Endodermal cell (in vitro differentiated cells): ENCODE results near the gene RUFY2. TPM values are rescaled to one million over a fixed set of nuclear protein-coding genes. Genes with fewer than 3 reads are reported as not detected.
A peak's percentile ranks its signal among the peaks of the same experiment; 100 is the strongest.
"Not testable (repeated sequence)": the region's sequence is repeated elsewhere in the genome, so short reads cannot be mapped to it uniquely, and the experiment has no call there.

Source experiments
- DNase-seq: peaks from one replicate; pipeline ENCODE4 v3.0.0-alpha.2; 2017
- H3K27ac ChIP-seq: 2 replicates; pipeline ENCODE4 v1.5.1; 2013; ENCODE audit warnings: mild to moderate bottlenecking, low read depth, low read length, moderate library complexity
- H3K27me3 ChIP-seq: 2 replicates; pipeline ENCODE4 v1.6.1; 2013; ENCODE audit warnings: mild to moderate bottlenecking, low read length, moderate library complexity; ENCODE audit not compliant: insufficient read depth, control insufficient read depth, poor library complexity, severe bottlenecking
- H3K36me3 ChIP-seq: 2 replicates; pipeline ENCODE4 v1.7.0; 2013; ENCODE audit warnings: mild to moderate bottlenecking, low read length, moderate library complexity; ENCODE audit not compliant: control insufficient read depth, insufficient read depth
- H3K4me1 ChIP-seq: one replicate; pipeline ENCODE4 v1.7.0; 2013; ENCODE audit warnings: low read length; ENCODE audit not compliant: control insufficient read depth, insufficient read depth
- H3K4me3 ChIP-seq: 2 replicates; pipeline ENCODE4 v1.5.1; 2013; ENCODE audit warnings: mild to moderate bottlenecking, low read length, moderate library complexity
- H3K9ac ChIP-seq: 2 replicates; pipeline ENCODE4 v1.6.1; 2013; ENCODE audit warnings: mild to moderate bottlenecking, low read length, moderate library complexity; ENCODE audit not compliant: poor library complexity, severe bottlenecking; ENCODE audit errors: extremely low read depth
- H3K9me3 ChIP-seq: 2 replicates; pipeline ENCODE4 v1.6.1; 2013; ENCODE audit warnings: mild to moderate bottlenecking, low read length, moderate library complexity; ENCODE audit not compliant: control insufficient read depth
- H3K27ac Mint-ChIP-seq: 2 replicates; pipeline ENCODE4 v1.8.0; 2020; ENCODE audit warnings: mixed read lengths
- H3K27me3 Mint-ChIP-seq: 2 replicates; pipeline ENCODE4 v1.8.0; 2021; ENCODE audit warnings: mild to moderate bottlenecking, mixed read lengths; ENCODE audit not compliant: insufficient read depth
- H3K36me3 Mint-ChIP-seq: 2 replicates; pipeline ENCODE4 v1.8.0; 2020; ENCODE audit warnings: low read depth, mixed read lengths
- H3K4me1 Mint-ChIP-seq: 2 replicates; pipeline ENCODE4 v1.8.0; 2020; ENCODE audit warnings: mixed read lengths
- H3K4me3 Mint-ChIP-seq: 2 replicates; pipeline ENCODE4 v1.8.0; 2020; ENCODE audit warnings: mild to moderate bottlenecking, moderate library complexity, mixed read lengths
- H3K9me3 Mint-ChIP-seq: 2 replicates; pipeline ENCODE4 v1.8.0; 2020; ENCODE audit warnings: mild to moderate bottlenecking, mixed read lengths
- CTCF ChIP-seq: fragments of 200-600 bp; sonication (generic); conservative IDR thresholded peaks from 2 replicates; pipeline ENCODE4 v1.5.0; 2021; ENCODE audit warnings: antibody characterized with exemption, mild to moderate bottlenecking
- WGBS, 2 experiments: methylation state at CpG; one replicate each; pipeline versions ENCODE4 v1.1.5 to v1.1.7; 2013; ENCODE audit warnings: missing lambda C conversion rate in 2 of 2, mixed read lengths in 1 of 2; ENCODE audit not compliant: insufficient coverage in 1 of 2, insufficient read length in 1 of 2; 5-methylcytosine and 5-hydroxymethylcytosine counted together
- total RNA-seq, 2 donors: library from RNA; stranded (reverse); fragmentation: NEBNext Ultra II Directional in 1 of 2; extraction: Animal tissue kit (Norgen Biotek cat#: 25700) in 1 of 2; gene quantifications; 2 replicates in 1 of 2; 3 replicates in 1 of 2; pipeline ENCODE4 v1.2.1, GENCODE V29; 2021

RUFY2 gene
- total RNA-seq, 2 donors from 2014 or later: 21.1 to 26.9 TPM

- no peaks in the 10 kb centered on the region for H3K9me3 Mint-ChIP-seq
- Histone ChIP-seq H3K4me3 (peak overlapping the region; percentile 100), H3K9me3 (no peaks in the 10 kb centered on the region), H3K27ac (peak overlapping the region; percentile 98), H3K4me1 (no peaks in the 10 kb centered on the region), H3K9ac (peak overlapping the region; percentile 99), H3K27me3 (no peaks in the 10 kb centered on the region), H3K36me3 (peaks cover 23% of the 10 kb centered on the region)
- WGBS, 2 experiments: 58 to 63% methylated on average over 29 of the region's 29 CpGs
- peaks cover 13% of the 10 kb centered on the region for H3K36me3 Mint-ChIP-seq
- peak overlapping the region; percentile 100 for H3K27ac Mint-ChIP-seq
- H3K4me3 Mint-ChIP-seq: peak overlapping the region; percentile 99
- peaks cover 23% of the 10 kb centered on the region for H3K4me1 Mint-ChIP-seq
- peak; percentile 53 for DNase-seq
- TF ChIP-seq CTCF: no peak
- no peaks in the 10 kb centered on the region for H3K27me3 Mint-ChIP-seq
Observed at GRCh38 chr10:68330852-68331454, 76.1 kb downstream of the RUFY2 start.

DNA sequence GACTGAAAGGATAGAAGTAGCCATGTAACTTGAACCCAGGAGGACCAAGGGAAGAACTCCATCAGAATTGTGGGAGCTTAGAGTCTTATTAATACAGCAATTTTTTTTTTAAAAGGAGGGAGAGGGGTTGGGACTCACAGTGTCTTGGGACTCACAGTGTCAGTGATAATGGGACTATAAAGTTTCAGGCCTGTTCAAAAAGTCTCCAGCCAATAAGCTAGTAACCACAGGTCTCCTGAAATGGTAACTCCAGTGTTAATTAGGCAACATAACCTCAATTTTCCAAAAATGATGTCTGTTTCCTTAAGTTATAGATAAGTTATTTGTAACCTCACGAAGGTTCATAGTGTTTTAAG lies 77.6 kb downstream of the RUFY2 start:
- DNase-seq: no peak
- peaks cover 13% of the 10 kb centered on the region for H3K36me3 Mint-ChIP-seq
- H3K4me3 Mint-ChIP-seq: no peak overlapping the region
- no peak overlapping the region for H3K4me3 ChIP-seq
- no peak overlapping the region for H3K9ac ChIP-seq
- WGBS, 2 experiments: 100% methylated on average over 1 of the region's 1 CpG
- H3K9me3 ChIP-seq: no peaks in the 10 kb centered on the region
- H3K27me3 Mint-ChIP-seq: no peaks in the 10 kb centered on the region
- H3K4me1 Mint-ChIP-seq: peaks cover 10% of the 10 kb centered on the region
- no peak overlapping the region for H3K27ac ChIP-seq
- no peak for TF ChIP-seq CTCF
- no peaks in the 10 kb centered on the region for H3K27me3 ChIP-seq
- H3K36me3 ChIP-seq: peaks cover 12% of the 10 kb centered on the region
- no peaks in the 10 kb centered on the region for H3K9me3 Mint-ChIP-seq
- no peaks in the 10 kb centered on the region for H3K4me1 ChIP-seq
- H3K27ac Mint-ChIP-seq: no peak overlapping the region

- peak overlapping the region; percentile 23 for H3K9ac ChIP-seq
- peaks cover 3% of the 10 kb centered on the region for H3K36me3 Mint-ChIP-seq
- no peak for DNase-seq
- H3K9me3 Mint-ChIP-seq: no peaks in the 10 kb centered on the region
- no peaks in the 10 kb centered on the region for H3K27me3 Mint-ChIP-seq
- H3K4me1 ChIP-seq: no peaks in the 10 kb centered on the region
- peaks cover 8% of the 10 kb centered on the region for H3K4me1 Mint-ChIP-seq
- no peak overlapping the region for H3K4me3 ChIP-seq
- H3K36me3 ChIP-seq: peaks cover under 1% of the 10 kb centered on the region
- peak overlapping the region; percentile 33 for H3K27ac Mint-ChIP-seq
- H3K9me3 ChIP-seq: no peaks in the 10 kb centered on the region
- 51 to 53% methylated on average over 4 of the region's 4 CpGs for WGBS, 2 experiments
- no peak overlapping the region for H3K4me3 Mint-ChIP-seq
- H3K27me3 ChIP-seq: no peaks in the 10 kb centered on the region
- TF ChIP-seq CTCF: no peak
- H3K27ac ChIP-seq: peak overlapping the region; percentile 71
Observed at GRCh38 chr10:68327889-68328786, 78.9 kb downstream of the RUFY2 start.

DNA sequence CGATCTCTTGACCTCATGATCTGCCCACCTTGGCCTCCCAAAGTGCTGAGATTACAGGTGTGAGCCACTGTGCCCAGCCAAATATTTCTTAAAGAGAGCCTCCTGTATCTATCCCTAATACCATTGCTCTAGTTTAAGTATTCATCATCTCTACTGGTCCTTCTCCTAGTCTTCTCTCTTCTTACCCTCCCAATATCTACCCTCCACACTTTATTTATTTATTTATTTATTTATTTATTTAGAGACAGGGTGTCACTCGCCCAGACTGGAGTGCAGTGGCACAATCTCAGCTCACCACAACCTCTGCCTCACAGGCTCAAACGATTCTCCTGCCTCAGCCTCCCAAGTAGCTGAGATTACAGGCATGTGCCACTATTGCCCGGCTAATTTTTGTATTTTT lies 82.7 kb downstream of the RUFY2 start:
- H3K9me3 Mint-ChIP-seq, DNase-seq, H3K9me3 ChIP-seq, H3K36me3 ChIP-seq, H3K4me1 Mint-ChIP-seq, H3K27ac ChIP-seq, H3K4me3 Mint-ChIP-seq, H3K4me3 ChIP-seq, H3K4me1 ChIP-seq, H3K27ac Mint-ChIP-seq, H3K9ac ChIP-seq, H3K27me3 Mint-ChIP-seq, H3K27me3 ChIP-seq, H3K36me3 Mint-ChIP-seq: not testable (repeated sequence)
- WGBS, 2 experiments: 89 to 93% methylated on average over 2 to 4 of the region's 4 CpGs
